ENCODE data around the gene HDC. TPM values are rescaled to one million over a fixed set of nuclear protein-coding genes. Genes with fewer than 3 reads are reported as not detected.

HDC gene, protein sequence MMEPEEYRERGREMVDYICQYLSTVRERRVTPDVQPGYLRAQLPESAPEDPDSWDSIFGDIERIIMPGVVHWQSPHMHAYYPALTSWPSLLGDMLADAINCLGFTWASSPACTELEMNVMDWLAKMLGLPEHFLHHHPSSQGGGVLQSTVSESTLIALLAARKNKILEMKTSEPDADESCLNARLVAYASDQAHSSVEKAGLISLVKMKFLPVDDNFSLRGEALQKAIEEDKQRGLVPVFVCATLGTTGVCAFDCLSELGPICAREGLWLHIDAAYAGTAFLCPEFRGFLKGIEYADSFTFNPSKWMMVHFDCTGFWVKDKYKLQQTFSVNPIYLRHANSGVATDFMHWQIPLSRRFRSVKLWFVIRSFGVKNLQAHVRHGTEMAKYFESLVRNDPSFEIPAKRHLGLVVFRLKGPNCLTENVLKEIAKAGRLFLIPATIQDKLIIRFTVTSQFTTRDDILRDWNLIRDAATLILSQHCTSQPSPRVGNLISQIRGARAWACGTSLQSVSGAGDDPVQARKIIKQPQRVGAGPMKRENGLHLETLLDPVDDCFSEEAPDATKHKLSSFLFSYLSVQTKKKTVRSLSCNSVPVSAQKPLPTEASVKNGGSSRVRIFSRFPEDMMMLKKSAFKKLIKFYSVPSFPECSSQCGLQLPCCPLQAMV
- total RNA-seq = under 1 TPM; 0.55 to 0.87 TPM

DNA sequence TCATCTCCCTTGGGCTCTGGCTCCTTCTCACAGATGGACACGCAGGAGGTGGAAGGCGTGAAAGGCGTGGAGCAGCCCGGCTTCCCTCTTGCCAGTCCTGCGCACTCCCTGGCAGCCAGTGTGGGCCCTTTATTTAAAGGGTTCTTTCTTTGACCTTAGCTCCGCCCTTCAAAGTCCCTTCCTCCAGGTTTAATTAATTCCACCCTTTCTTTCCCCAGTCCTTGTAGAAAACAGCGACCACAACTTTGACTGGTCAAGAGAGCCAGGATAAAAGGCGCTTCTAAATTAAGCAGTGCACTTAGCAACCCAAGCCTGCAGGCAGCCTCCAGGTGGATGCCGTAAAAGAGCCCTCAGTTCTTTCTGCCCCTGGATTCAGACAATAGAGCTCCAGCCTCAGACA lies at the start of gene HDC:
TSS of gene HDC (minus strand) at position 107 of the 400 bp plus-strand sequence. CDS start at position 4, 103 bp downstream.
- ChIA-PET POLR2A (no interaction called here), CTCF (no interaction called here)
- DNase-seq = no peak

DNA sequence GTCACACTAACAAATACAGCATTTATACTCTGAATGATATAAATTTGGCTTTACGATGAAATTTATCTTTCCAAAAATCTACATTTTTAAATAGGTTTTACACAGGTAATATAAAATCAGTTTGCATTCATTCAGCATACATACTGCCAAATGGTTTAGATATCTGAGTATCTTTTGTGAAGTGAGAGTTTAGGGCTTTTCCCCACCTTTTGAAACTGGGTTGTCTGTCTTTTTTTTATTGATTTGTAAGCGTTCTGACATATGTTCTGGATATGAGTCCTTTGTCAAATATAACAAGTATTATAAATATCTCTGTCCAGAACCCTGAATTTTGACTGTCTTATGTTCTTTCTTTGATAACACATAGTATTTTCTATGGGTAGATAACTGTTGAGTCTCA lies 47.1 kb upstream of the HDC start:
- Mint-ChIP-seq H3K9me3 (peaks cover 9% of the 10 kb centered on the region), H3K27ac (no peak overlapping the region)
- CTCF ChIA-PET = no interaction called here

More for the DNA sequence above, at the start of gene HDC:
- no peak within 1 kb of the TSS for H3K4me3 Mint-ChIP-seq
- no peak within 1 kb of the TSS for H3K27ac Mint-ChIP-seq
- intact Hi-C loops (cut with micrococcal nuclease) = no loop called here
- H3K36me3 Mint-ChIP-seq = no peaks in the 10 kb centered on the region
- no peaks in the 10 kb centered on the region for H3K9me3 Mint-ChIP-seq
- peaks cover 39% of the 10 kb centered on the region for H3K4me1 Mint-ChIP-seq (ENCODE audit: low read depth)
- H3K27me3 Mint-ChIP-seq = no peaks in the 10 kb centered on the region

DNA sequence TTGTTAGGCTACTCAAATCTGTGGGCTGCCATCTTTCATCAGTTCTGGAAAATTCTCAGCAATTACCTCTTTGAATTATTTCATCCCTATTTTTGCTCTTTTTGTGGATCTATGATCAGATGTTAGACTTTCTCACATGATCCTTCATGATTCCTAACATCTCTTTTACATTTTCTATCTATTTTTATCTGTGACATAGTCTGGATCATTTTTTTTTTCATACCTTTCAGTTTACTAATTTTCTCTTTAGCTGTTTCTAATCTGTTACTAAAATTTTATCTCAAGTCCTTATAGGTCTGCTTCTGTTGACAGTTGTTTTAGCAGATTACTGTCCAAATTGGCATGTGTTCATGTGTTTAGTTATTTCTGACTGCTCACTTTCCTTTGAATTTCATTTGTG lies 42.3 kb upstream of the HDC start:
- DNase-seq = no peak
- H3K27me3 Mint-ChIP-seq = no peaks in the 10 kb centered on the region
- peaks cover 10% of the 10 kb centered on the region for H3K9me3 Mint-ChIP-seq
- H3K36me3 Mint-ChIP-seq = peaks cover 35% of the 10 kb centered on the region
- POLR2A ChIA-PET = no interaction called here
- H3K4me1 Mint-ChIP-seq (ENCODE audit: low read depth) = peaks cover 5% of the 10 kb centered on the region
- intact Hi-C loops (cut with micrococcal nuclease) = no loop called here
- H3K4me3 Mint-ChIP-seq = no peak overlapping the region
- CTCF ChIA-PET = no interaction called here
- no peak overlapping the region for H3K27ac Mint-ChIP-seq

More for the DNA sequence above, 47.1 kb upstream of the HDC start:
- intact Hi-C loops (cut with micrococcal nuclease) = loop anchor here (10.0 kb wide), 2 partner anchors 168 to 438 kb away; no protein-coding TSS in a partner anchor
- no peak overlapping the region for H3K4me3 Mint-ChIP-seq
- no peak for DNase-seq
- POLR2A ChIA-PET = no interaction called here
- H3K36me3 Mint-ChIP-seq = peaks cover 21% of the 10 kb centered on the region
- H3K27me3 Mint-ChIP-seq = no peaks in the 10 kb centered on the region
- H3K4me1 Mint-ChIP-seq (ENCODE audit: low read depth) = peaks cover 10% of the 10 kb centered on the region

DNA sequence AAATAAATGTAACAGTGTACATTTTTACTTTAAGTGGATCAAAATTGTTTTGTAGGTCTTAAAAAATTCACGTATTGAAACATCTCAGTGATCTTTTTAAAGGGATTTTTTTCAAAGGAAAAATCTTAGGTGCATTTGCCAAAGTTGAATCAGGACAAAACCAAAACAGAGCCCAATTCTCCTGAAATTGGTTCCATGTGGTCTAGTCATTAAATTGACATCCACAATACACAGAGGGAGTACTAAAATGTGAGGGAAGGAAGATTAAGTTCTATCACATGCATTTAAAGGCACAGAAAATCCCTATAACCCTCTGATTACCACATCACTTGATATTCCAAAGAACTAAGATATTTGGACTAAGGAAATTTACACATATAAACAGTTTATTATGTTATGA lies 39.3 kb upstream of the HDC start:
- Mint-ChIP-seq H3K27me3 (no peaks in the 10 kb centered on the region), H3K4me1 (ENCODE audit: low read depth) (no peaks in the 10 kb centered on the region), H3K4me3 (no peak overlapping the region), H3K9me3 (peaks cover 10% of the 10 kb centered on the region), H3K27ac (no peak overlapping the region), H3K36me3 (peaks cover 59% of the 10 kb centered on the region)
- DNase-seq = no peak
- ChIA-PET POLR2A (no interaction called here), CTCF (interaction anchor here (1.2 kb wide), 1 partner anchor 11 kb away, joined by 6 read pairs; no protein-coding TSS in a partner anchor)
- intact Hi-C loops (cut with micrococcal nuclease) = no loop called here

GRCh38 chr15:50302581-50302980 lies 37.1 kb upstream of the HDC start:
- H3K9me3 Mint-ChIP-seq = no peaks in the 10 kb centered on the region
- intact Hi-C loops (cut with micrococcal nuclease) = no loop called here
- H3K27me3 Mint-ChIP-seq = no peaks in the 10 kb centered on the region
- CTCF ChIA-PET = interaction anchor here (1.6 kb wide), 2 partner anchors 13 to 120 kb away, joined by 4 to 6 read pairs; partner anchors contain the start of gene SLC27A2
- no peaks in the 10 kb centered on the region for H3K4me1 Mint-ChIP-seq (ENCODE audit: low read depth)
- POLR2A ChIA-PET = no interaction called here
- H3K36me3 Mint-ChIP-seq = peaks cover 49% of the 10 kb centered on the region
- DNase-seq = no peak
- no peak overlapping the region for H3K4me3 Mint-ChIP-seq
- no peak overlapping the region for H3K27ac Mint-ChIP-seq

DNA sequence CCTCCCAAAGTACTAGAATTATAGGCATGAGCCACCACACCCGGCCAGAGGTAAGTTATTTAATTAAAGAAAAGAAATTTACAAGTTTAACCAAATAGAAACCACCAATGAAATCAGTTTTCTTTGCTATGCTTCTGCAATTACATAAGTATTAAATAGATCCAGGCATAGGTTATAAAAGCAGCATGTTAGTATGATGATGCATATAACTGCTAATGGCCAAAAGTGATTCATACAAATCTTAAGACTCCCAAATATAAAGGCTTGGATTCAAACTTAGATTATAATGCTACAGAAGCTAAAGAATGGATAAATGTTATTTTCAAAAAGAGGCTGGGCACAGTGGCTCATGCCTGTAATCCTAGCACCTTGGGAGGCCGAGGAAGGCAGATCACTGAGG lies 32.8 kb upstream of the HDC start:
- H3K27me3 Mint-ChIP-seq = no peaks in the 10 kb centered on the region
- H3K27ac Mint-ChIP-seq = no peak overlapping the region
- no peaks in the 10 kb centered on the region for H3K4me1 Mint-ChIP-seq (ENCODE audit: low read depth)
- intact Hi-C loops (cut with micrococcal nuclease) = no loop called here
- POLR2A ChIA-PET = interaction anchor here (0.6 kb wide), 2 partner anchors 37 to 1649 kb away, joined by 3 read pairs; no protein-coding TSS in a partner anchor
- H3K4me3 Mint-ChIP-seq = no peak overlapping the region
- peaks cover 46% of the 10 kb centered on the region for H3K36me3 Mint-ChIP-seq
- CTCF ChIA-PET = interaction anchor here (3.7 kb wide), 1 partner anchor 17 kb away, joined by 11 read pairs; no protein-coding TSS in a partner anchor
- no peaks in the 10 kb centered on the region for H3K9me3 Mint-ChIP-seq
- no peak for DNase-seq

- H3K4me1 Mint-ChIP-seq (ENCODE audit: low read depth) = no peaks in the 10 kb centered on the region
- ChIA-PET CTCF (interaction anchor here (1.8 kb wide), 1 partner anchor 19 kb away, joined by 9 read pairs; no protein-coding TSS in a partner anchor), POLR2A (no interaction called here)
- intact Hi-C loops (cut with micrococcal nuclease) = no loop called here
- H3K4me3 Mint-ChIP-seq = no peak overlapping the region
- H3K27me3 Mint-ChIP-seq = no peaks in the 10 kb centered on the region
- H3K27ac Mint-ChIP-seq = no peak overlapping the region
- H3K9me3 Mint-ChIP-seq = no peaks in the 10 kb centered on the region
- no peak for DNase-seq
- peaks cover 37% of the 10 kb centered on the region for H3K36me3 Mint-ChIP-seq
These were observed 30.4 kb upstream of the HDC start for GRCh38 chr15:50295966-50296365.

DNA sequence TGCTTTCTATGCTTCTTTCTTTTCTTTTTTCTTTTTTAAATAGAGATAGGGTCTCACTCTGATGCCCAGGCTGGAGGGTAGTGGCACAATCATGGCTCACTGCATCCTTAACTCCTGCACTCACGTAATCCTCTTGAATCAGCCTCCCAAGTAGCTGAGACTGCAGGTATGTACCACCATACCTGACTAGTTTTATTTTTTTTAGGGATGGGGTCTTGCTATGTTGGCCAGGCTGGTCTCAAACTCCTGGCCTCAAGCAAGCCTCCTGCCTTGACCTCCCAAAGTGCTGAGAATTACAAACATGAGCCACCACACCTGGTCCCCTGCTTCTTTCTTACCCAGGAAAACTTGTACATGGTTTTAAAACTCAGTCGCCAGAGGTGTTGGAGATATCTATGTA lies 24.2 kb upstream of the HDC start:
- H3K27ac Mint-ChIP-seq = no peak overlapping the region
- no peaks in the 10 kb centered on the region for H3K9me3 Mint-ChIP-seq
- DNase-seq = no peak
- ChIA-PET POLR2A (no interaction called here), CTCF (no interaction called here)
- H3K36me3 Mint-ChIP-seq = peaks cover 35% of the 10 kb centered on the region
- intact Hi-C loops (cut with micrococcal nuclease) = no loop called here
- no peaks in the 10 kb centered on the region for H3K27me3 Mint-ChIP-seq
- no peaks in the 10 kb centered on the region for H3K4me1 Mint-ChIP-seq (ENCODE audit: low read depth)
- no peak overlapping the region for H3K4me3 Mint-ChIP-seq

DNA sequence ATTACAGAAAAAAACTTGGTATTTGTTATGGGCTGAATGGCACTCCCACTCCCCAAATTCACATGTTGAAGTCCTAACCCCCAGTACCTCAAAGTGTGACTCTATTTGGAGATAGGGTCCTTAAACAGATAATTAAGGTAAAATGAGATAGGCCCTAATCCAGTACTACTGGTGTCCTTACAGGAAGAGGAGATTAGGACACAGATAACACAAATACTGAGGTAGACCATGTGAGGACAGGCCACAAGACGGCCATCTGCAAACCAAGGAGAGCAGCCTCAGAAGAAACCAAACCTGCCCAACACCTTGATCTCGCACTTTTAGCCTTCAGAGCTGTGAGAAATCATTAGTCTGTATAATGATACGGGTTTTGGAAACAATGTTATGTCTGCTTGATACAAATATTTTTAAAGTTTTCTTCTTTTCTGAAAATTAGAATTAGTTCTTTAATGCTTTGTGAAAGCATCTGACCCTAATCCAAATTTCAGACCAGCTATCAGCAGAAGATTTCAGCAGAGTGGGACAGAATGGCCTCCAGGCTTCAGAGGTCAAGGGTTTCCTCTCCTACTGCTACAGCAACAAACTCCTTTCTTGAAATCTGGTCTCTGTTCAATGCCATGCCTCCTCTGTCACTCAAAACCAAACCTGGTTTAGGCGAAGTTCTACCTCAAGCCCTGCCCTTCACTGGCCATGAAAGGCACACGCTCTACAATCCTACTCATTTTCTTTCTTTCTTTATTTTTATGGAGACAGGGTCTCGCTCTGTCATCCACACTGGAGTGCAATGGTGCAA lies 22.0 kb upstream of the HDC start:
- ChIA-PET CTCF (no interaction called here), POLR2A (no interaction called here)
- DNase-seq = no peak
- H3K4me3 Mint-ChIP-seq = no peak overlapping the region
- intact Hi-C loops (cut with micrococcal nuclease) = no loop called here
- H3K27ac Mint-ChIP-seq = no peak overlapping the region
- H3K9me3 Mint-ChIP-seq = no peaks in the 10 kb centered on the region
- no peaks in the 10 kb centered on the region for H3K4me1 Mint-ChIP-seq (ENCODE audit: low read depth)
- H3K27me3 Mint-ChIP-seq = no peaks in the 10 kb centered on the region
- H3K36me3 Mint-ChIP-seq = peaks cover 36% of the 10 kb centered on the region

GRCh38 chr15:50281427-50281826 lies 15.9 kb upstream of the HDC start:
- Mint-ChIP-seq H3K27me3 (no peaks in the 10 kb centered on the region), H3K27ac (no peak overlapping the region), H3K4me3 (no peak overlapping the region), H3K36me3 (peaks cover 19% of the 10 kb centered on the region), H3K9me3 (no peaks in the 10 kb centered on the region), H3K4me1 (ENCODE audit: low read depth) (peaks cover 15% of the 10 kb centered on the region)
- CTCF ChIA-PET = interaction anchor here (0.6 kb wide), 1 partner anchor 11 kb away, joined by 3 read pairs; no protein-coding TSS in a partner anchor
- no peak for DNase-seq
- intact Hi-C loops (cut with micrococcal nuclease) = no loop called here
- POLR2A ChIA-PET = no interaction called here

DNA sequence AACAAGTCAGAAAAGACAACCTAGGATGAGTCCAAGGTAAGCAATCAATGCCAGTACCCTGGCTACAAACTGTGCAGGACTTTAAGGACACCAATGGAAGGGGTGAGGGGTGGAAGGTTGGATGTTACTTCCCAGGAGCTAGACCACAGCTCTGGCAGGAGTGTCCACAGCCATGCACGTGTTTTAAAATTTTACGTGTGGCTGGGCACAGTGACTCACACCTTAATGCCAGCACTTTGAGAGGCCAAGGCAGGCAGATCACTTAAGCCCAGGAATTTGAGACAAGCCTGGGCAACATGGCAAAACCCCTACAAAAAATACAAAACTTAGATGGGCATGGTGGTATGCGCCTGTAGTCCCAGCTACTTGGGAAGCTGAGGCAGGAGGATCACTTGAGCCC lies 14.7 kb upstream of the HDC start:
- Mint-ChIP-seq H3K36me3 (peaks cover 16% of the 10 kb centered on the region), H3K4me1 (ENCODE audit: low read depth) (peaks cover 25% of the 10 kb centered on the region), H3K27me3 (no peaks in the 10 kb centered on the region), H3K27ac (no peak overlapping the region), H3K9me3 (no peaks in the 10 kb centered on the region), H3K4me3 (no peak overlapping the region)
- POLR2A ChIA-PET = no interaction called here
- intact Hi-C loops (cut with micrococcal nuclease) = no loop called here
- CTCF ChIA-PET = no interaction called here
- DNase-seq = no peak

GRCh38 chr15:50278496-50278895 lies 13.0 kb upstream of the HDC start:
- DNase-seq = no peak
- Mint-ChIP-seq H3K9me3 (no peaks in the 10 kb centered on the region), H3K4me1 (ENCODE audit: low read depth) (peaks cover 38% of the 10 kb centered on the region), H3K27ac (peak overlapping the region; percentile 50), H3K36me3 (peaks cover 12% of the 10 kb centered on the region), H3K4me3 (no peak overlapping the region), H3K27me3 (no peaks in the 10 kb centered on the region)
- ChIA-PET CTCF (interaction anchor here (0.6 to 1.0 kb wide), 3 partner anchors 9 to 598 kb away, joined by 3 to 4 read pairs (median 3); no protein-coding TSS in a partner anchor), POLR2A (interaction anchor here (0.6 to 1.4 kb wide), 3 partner anchors 16 to 601 kb away, joined by 4 to 5 read pairs (median 4); no protein-coding TSS in a partner anchor)
- intact Hi-C loops (cut with micrococcal nuclease) = loop anchor here (5.0 kb wide), 1 partner anchor 36 kb away; no protein-coding TSS in a partner anchor
